IMR-90 (cell line): ENCODE measurements around the gene ZMIZ1. TPM values are rescaled to one million over a fixed set of nuclear protein-coding genes. Genes with fewer than 3 reads are reported as not detected.

Experiments
- ATAC-seq: fragments of 200-7000 bp; cut with Tn5 transposase; 2 replicates; pipeline ENCODE4 v1.9.1; 2020; ENCODE audit warnings: low read depth, mild to moderate bottlenecking, moderate library complexity
- BruUV-seq: library from RNA; stranded (reverse); fragments of 400-500 nt; replicated peaks from 2 replicates; lab custom pipeline; 2021; lab: Mats Ljungman, UMichigan
- CTCF ChIA-PET: fragments of 300-600 bp; formaldehyde crosslinking; extraction: SDS; loops from one replicate; lab custom pipeline; 2021; ENCODE audit warnings: antibody characterized with exemption; lab: Yijun Ruan, JAX
- POLR2A ChIA-PET: fragments of 300-600 bp; sonication (Branson Sonifier 250); formaldehyde crosslinking; loops from one replicate; lab custom pipeline; 2022; ENCODE audit warnings: antibody characterized with exemption; ENCODE audit not compliant: unreplicated experiment; lab: Charles Lee
- DNase-seq: peaks from one replicate; pipeline ENCODE4 v3.0.0; 2013
- H2AFZ ChIP-seq: replicated peaks from 2 replicates; pipeline ENCODE3; 2013; ENCODE audit warnings: low read length, mild to moderate bottlenecking; ENCODE audit not compliant: poor library complexity
- H2AK5ac ChIP-seq: 2 replicates; pipeline ENCODE4 v1.6.1; 2013; ENCODE audit warnings: low read depth, low read length, inconsistent platforms
- H2AK9ac ChIP-seq: replicated peaks from 2 replicates; pipeline ENCODE3; 2013; ENCODE audit warnings: mild to moderate bottlenecking, low read depth, low read length, moderate library complexity; ENCODE audit not compliant: poor library complexity
- H2BK120ac ChIP-seq: 2 replicates; pipeline ENCODE4 v1.6.1; 2013; ENCODE audit warnings: low read depth, low read length, inconsistent platforms
- H2BK15ac ChIP-seq: 3 replicates; pipeline ENCODE4 v1.6.1; 2013; ENCODE audit warnings: low read depth, low read length, inconsistent platforms
- H2BK20ac ChIP-seq: 2 replicates; pipeline ENCODE4 v1.6.1; 2013; ENCODE audit warnings: low read depth, mild to moderate bottlenecking, inconsistent platforms, low read length, moderate library complexity
- H2BK5ac ChIP-seq: 2 replicates; pipeline ENCODE4 v1.6.1; 2013; ENCODE audit warnings: mild to moderate bottlenecking, low read depth, low read length, inconsistent platforms; ENCODE audit not compliant: poor library complexity, severe bottlenecking
- H3K14ac ChIP-seq: replicated peaks from 2 replicates; pipeline ENCODE4 v1.6.1; 2013; ENCODE audit warnings: low read depth, low read length, inconsistent platforms
- H3K18ac ChIP-seq: 2 replicates; pipeline ENCODE4 v1.6.1; 2013; ENCODE audit warnings: low read depth, low read length, control low read depth
- H3K23ac ChIP-seq: 2 replicates; pipeline ENCODE4 v1.6.1; 2013; ENCODE audit warnings: low read depth, low read length, inconsistent platforms
- H3K27ac ChIP-seq: 2 replicates; pipeline ENCODE4 v1.5.1; 2013; ENCODE audit warnings: mild to moderate bottlenecking, control low read depth, low read length; ENCODE audit not compliant: insufficient read depth
- H3K27me3 ChIP-seq: 2 replicates; pipeline ENCODE4 v1.6.1; 2013; ENCODE audit warnings: low read length; ENCODE audit not compliant: control insufficient read depth, insufficient read depth
- H3K36me3 ChIP-seq: 2 replicates; pipeline ENCODE4 v1.6.1; 2013; ENCODE audit warnings: low read length, mixed read lengths; ENCODE audit not compliant: control insufficient read depth, insufficient read depth
- H3K4ac ChIP-seq: 2 replicates; pipeline ENCODE4 v1.6.1; 2013; ENCODE audit warnings: low read depth, low read length, inconsistent platforms
- H3K4me1 ChIP-seq: 2 replicates; pipeline ENCODE4 v1.6.1; 2013; ENCODE audit warnings: low read length, mixed read lengths; ENCODE audit not compliant: control insufficient read depth, insufficient read depth
- H3K4me2 ChIP-seq: 2 replicates; pipeline ENCODE4 v1.6.1; 2013; ENCODE audit warnings: low read depth, mild to moderate bottlenecking, control low read depth, low read length, moderate library complexity
- H3K4me3 ChIP-seq: 2 replicates; pipeline ENCODE4 v1.5.1; 2013; ENCODE audit warnings: low read depth, mild to moderate bottlenecking, control low read depth, low read length, moderate library complexity; ENCODE audit not compliant: insufficient read depth
- H3K56ac ChIP-seq: 2 replicates; pipeline ENCODE4 v1.6.1; 2013; ENCODE audit warnings: low read length, inconsistent platforms; ENCODE audit not compliant: insufficient read depth; ENCODE audit errors: extremely low read depth
- H3K79me1 ChIP-seq, 2 experiments: 2 replicates each; pipeline ENCODE4 v1.6.1; 2013; ENCODE audit warnings: low read length in 2 of 2, inconsistent platforms in 1 of 2, low read depth in 1 of 2
- H3K9ac ChIP-seq: 2 replicates; pipeline ENCODE4 v1.6.1; 2013; ENCODE audit warnings: low read depth, low read length, control low read depth
- H3K9me1 ChIP-seq: 2 replicates; pipeline ENCODE4 v1.6.1; 2013; ENCODE audit warnings: low read length, inconsistent platforms; ENCODE audit not compliant: insufficient read depth
- H3K9me3 ChIP-seq: 2 replicates; pipeline ENCODE4 v1.6.1; 2013; ENCODE audit warnings: low read length; ENCODE audit not compliant: control insufficient read depth, insufficient read depth
- H4K20me1 ChIP-seq: 2 replicates; pipeline ENCODE4 v1.6.1; 2013; ENCODE audit warnings: low read length, inconsistent platforms; ENCODE audit not compliant: insufficient read depth
- H4K5ac ChIP-seq: 2 replicates; pipeline ENCODE4 v1.6.1; 2013; ENCODE audit warnings: mild to moderate bottlenecking, low read depth, low read length, control low read depth
- H4K8ac ChIP-seq, 2 experiments: 2 replicates each; pipeline ENCODE4 v1.6.1; 2013; ENCODE audit warnings: low read depth in 2 of 2, low read length in 2 of 2, control low read depth in 1 of 2, inconsistent platforms in 1 of 2
- H4K91ac ChIP-seq: 2 replicates; pipeline ENCODE4 v1.6.1; 2013; ENCODE audit warnings: low read depth, low read length, inconsistent platforms; ENCODE audit not compliant: insufficient read depth
- BHLHE40 ChIP-seq: fragments of 150-350 bp; IDR thresholded peaks from 2 replicates; pipeline ENCODE4 v1.6.1; 2016; ENCODE audit warnings: mild to moderate bottlenecking, low read depth, low read length
- CEBPB ChIP-seq: IDR thresholded peaks from 2 replicates; pipeline ENCODE4 v1.6.1; 2012; ENCODE audit warnings: low read depth, low read length, improper control_type of control experiment
- MXI1 ChIP-seq: IDR thresholded peaks from 2 replicates; pipeline ENCODE4 v1.6.1; 2012; ENCODE audit warnings: low read depth, mild to moderate bottlenecking, low read length, moderate library complexity, borderline replicate concordance
- NFE2L2 ChIP-seq: fragments of 150-350 bp; IDR thresholded peaks from 2 replicates; pipeline ENCODE4 v1.6.1; 2016; ENCODE audit warnings: low read depth, mild to moderate bottlenecking, low read length
- RCOR1 ChIP-seq: IDR thresholded peaks from 2 replicates; pipeline ENCODE4 v1.6.1; 2012; ENCODE audit warnings: mild to moderate bottlenecking, low read length, improper control_type of control experiment; ENCODE audit not compliant: insufficient replicate concordance
- WGBS, 2 experiments: methylation state at CpG; one replicate each; pipeline versions ENCODE4 v1.1.5 to v1.1.7; 2013; ENCODE audit warnings: missing lambda C conversion rate in 2 of 2; ENCODE audit not compliant: insufficient read length in 1 of 2; ENCODE audit errors: extremely low coverage in 2 of 2; 5-methylcytosine and 5-hydroxymethylcytosine counted together
- dilution Hi-C: fragments of 300-500 bp; cut with HindIII; formaldehyde crosslinking; loops from one replicate; pipeline ENCODE4 v1.14.3; 2018; ENCODE audit warnings: low sequenced_read_pairs; ENCODE audit not compliant: unreplicated experiment
- in situ Hi-C: fragments of 300-500 bp; cut with MboI; formaldehyde crosslinking; loops from 3 replicates; pipeline ENCODE4 v1.14.3; 2019; ENCODE audit warnings: low sequenced_read_pairs, inconsistent platforms, mixed read lengths
- intact Hi-C: fragments of 100-400 bp; cut with micrococcal nuclease; formaldehyde crosslinking; loops from 2 replicates; pipeline ENCODE4 v1.10.0; 2022
- polyA plus RNA-seq, 3 experiments: library from polyadenylated mRNA; depleted of rRNA; stranded (reverse); fragments of >200 nt; gene quantifications; 2 replicates each; pipeline ENCODE4 v1.2.3, GENCODE V29; 2012; ENCODE audit warnings: low replicate concordance in 1 of 3
- total RNA-seq: library from RNA; depleted of rRNA; stranded (reverse); fragments of >200 nt; gene quantifications from 2 replicates; pipeline ENCODE4 v1.2.3, GENCODE V29; 2012

The ZMIZ1 gene
- total and polyA plus RNA-seq, 2 of the 4 experiments (the other 2 are of a cell fraction), result 6.6 to 48.7 TPM

- peaks cover 73% of the 10 kb centered on the region for H3K9me1 ChIP-seq
- no peak overlapping the region for H3K4me3 ChIP-seq
- H3K18ac ChIP-seq, result no peak overlapping the region
- no peak overlapping the region for H3K9ac ChIP-seq
- H4K91ac ChIP-seq, result 0 out of 2 replicates have a peak overlapping the region, but pooled peaks have one; percentile 0
- peaks cover 98% of the 10 kb centered on the region for H4K20me1 ChIP-seq
- H3K27ac ChIP-seq, result 0 out of 2 replicates have a peak overlapping the region, but pooled peaks have one; percentile 12
- H4K5ac ChIP-seq, result 0 out of 2 replicates have a peak overlapping the region, but pooled peaks have one; percentile 16
- in situ Hi-C loops (no loop called here), dilution Hi-C loops (no loop called here), intact Hi-C loops (no loop called here)
- peak overlapping the region; percentile 23; the same call in 1 of the 2 replicates for H3K14ac ChIP-seq
- peaks cover 14 to 96% of the 10 kb centered on the region in 2 experiments; a peak in 3 of 4 replicates for H3K79me1 ChIP-seq
- 0 out of 2 replicates have a peak, but pooled peaks have one; percentile 8 for TF ChIP-seq BHLHE40
- no peak for TF ChIP-seq RCOR1
- no peak for TF ChIP-seq NFE2L2
- TF ChIP-seq MXI1, result peak; percentile 53; the same call in 1 of the 2 replicates
- no peak for TF ChIP-seq CEBPB
- peak overlapping the region; percentile 4 for H2AFZ ChIP-seq
- peak overlapping the region; percentile 66; the same call in 1 of the 2 replicates for H3K23ac ChIP-seq
- CTCF ChIA-PET, result no interaction called here
- H2BK120ac ChIP-seq, result no peak overlapping the region
- peaks cover 10% of the 10 kb centered on the region; the same call in 1 of the 2 replicates for H3K36me3 ChIP-seq
- peak overlapping the region; percentile 55 for H3K4ac ChIP-seq
- peak; percentile 57 for DNase-seq
- H3K4me1 ChIP-seq, result peaks cover 53% of the 10 kb centered on the region
- peak; percentile 15 for ATAC-seq
- H2AK5ac ChIP-seq, result peak overlapping the region; percentile 35
- peak overlapping the region; percentile 33 for H2AK9ac ChIP-seq
- POLR2A ChIA-PET, result no interaction called here
- H3K56ac ChIP-seq, result no peak overlapping the region; the same call in 1 of the 2 replicates
- H4K8ac ChIP-seq, result peak overlapping the region in 1 of 2 experiments; percentile 33; a peak in 1 of 4 replicates
- H2BK15ac ChIP-seq, result no peak overlapping the region
- H2BK5ac ChIP-seq, result peak overlapping the region; percentile 36
- WGBS, 2 experiments, result 10% methylated on average over 2 of the region's 6 CpGs; no CpG with 5 or more reads in 1 of the 2 experiments
- no TSS peak for BruUV-seq
- H3K9me3 ChIP-seq, result no peaks in the 10 kb centered on the region
- no peak overlapping the region; the same call in 1 of the 2 replicates for H3K4me2 ChIP-seq
- H3K27me3 ChIP-seq, result no peaks in the 10 kb centered on the region
- H2BK20ac ChIP-seq, result no peak overlapping the region
Measured at GRCh38 chr10:79090134-79090803, 21.5 kb downstream of the ZMIZ1 start.
